ENCODE results near the gene BRSK2.

- TF ChIP-seq, protein P1, sequence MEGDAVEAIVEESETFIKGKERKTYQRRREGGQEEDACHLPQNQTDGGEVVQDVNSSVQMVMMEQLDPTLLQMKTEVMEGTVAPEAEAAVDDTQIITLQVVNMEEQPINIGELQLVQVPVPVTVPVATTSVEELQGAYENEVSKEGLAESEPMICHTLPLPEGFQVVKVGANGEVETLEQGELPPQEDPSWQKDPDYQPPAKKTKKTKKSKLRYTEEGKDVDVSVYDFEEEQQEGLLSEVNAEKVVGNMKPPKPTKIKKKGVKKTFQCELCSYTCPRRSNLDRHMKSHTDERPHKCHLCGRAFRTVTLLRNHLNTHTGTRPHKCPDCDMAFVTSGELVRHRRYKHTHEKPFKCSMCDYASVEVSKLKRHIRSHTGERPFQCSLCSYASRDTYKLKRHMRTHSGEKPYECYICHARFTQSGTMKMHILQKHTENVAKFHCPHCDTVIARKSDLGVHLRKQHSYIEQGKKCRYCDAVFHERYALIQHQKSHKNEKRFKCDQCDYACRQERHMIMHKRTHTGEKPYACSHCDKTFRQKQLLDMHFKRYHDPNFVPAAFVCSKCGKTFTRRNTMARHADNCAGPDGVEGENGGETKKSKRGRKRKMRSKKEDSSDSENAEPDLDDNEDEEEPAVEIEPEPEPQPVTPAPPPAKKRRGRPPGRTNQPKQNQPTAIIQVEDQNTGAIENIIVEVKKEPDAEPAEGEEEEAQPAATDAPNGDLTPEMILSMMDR (IDR thresholded peaks at IDR 0.05): no peak
- no peak for TF ChIP-seq POLR2A (IDR thresholded peaks at IDR 0.05)
These were observed 16.1 kb upstream of the BRSK2 start for GRCh38 chr11:1373536-1374214.

Data from Peyer's patch (tissue), 4 donors.